NCI-H2196 treated with DMSO at 0.1 percent for 48 hours (cell line): ENCODE measurements around the gene CLK3.

Experiments used
- DNase-seq: peaks from one replicate; lab custom pipeline; 2025; ENCODE audit not compliant: unreplicated experiment; lab: John Stamatoyannopoulos, UW

The CLK3 gene

GRCh38 chr15:74603026-74603788, 12.4 kb upstream of the CLK3 start:
- no peak for DNase-seq

GRCh38 chr15:74603789-74604705, 11.6 kb upstream of the CLK3 start:
- DNase-seq, result no peak

DNA sequence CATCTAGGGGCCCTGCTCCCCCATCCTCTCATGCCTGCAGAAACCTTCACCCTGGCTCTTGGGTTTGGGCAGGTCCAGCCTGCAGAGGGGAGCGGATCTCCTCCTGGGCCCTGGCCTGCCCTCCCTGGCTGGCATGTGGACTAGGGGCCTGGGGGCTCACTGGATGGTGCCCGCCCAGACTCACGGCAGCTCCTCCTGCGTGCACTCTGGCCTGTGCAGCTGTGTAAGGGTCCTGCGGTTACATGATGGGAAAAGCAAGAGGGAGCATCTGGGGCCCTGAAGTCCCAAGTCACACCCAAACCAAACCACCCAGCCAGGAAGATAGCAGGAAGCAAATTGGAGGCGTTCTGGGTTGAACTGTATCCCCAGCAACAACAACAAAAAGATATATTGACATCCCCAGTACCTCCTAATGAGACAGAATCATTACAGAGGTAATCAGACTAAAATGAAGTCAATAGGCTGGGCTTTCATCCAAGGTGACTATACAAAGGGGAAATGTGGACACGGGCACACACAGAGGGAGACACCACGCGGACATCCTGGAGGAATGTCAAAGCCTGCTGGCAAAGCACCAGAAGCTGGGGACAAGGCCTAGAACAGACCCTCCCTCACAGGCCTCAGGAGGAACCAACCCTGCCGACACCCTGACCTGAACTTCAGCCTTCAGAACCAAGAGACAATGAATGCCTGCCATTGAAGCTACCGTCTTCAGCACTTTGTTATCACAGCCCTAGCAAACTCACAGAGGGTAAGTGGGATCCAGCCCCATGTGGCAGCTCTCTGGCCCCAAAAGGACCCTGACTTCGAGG, 10.4 kb upstream of the CLK3 start:
- no peak for DNase-seq

- no peak for DNase-seq
Measured at GRCh38 chr15:74605795-74606150, 9.9 kb upstream of the CLK3 start.

GRCh38 chr15:74608786-74609185, 6.8 kb upstream of the CLK3 start:
- DNase-seq, result no peak

DNA sequence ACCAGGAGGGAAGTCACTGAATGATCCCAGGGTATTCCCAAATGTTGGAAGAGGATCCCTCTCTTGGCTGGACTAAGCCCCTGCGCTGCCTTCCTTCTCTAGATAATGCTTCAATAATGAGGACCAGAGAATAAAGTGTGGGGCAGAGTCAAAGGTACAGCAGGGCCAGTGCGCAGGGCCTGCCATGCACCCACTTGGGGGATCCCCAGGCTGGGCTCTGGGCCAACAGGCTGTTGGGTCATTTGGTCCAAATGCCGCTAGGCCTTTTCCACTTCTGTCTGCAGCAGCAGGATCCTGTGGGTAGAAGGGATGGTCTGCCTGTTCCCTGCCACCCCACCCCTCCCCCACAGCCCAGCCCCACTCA, 5.7 kb upstream of the CLK3 start:
- DNase-seq, result no peak

DNA sequence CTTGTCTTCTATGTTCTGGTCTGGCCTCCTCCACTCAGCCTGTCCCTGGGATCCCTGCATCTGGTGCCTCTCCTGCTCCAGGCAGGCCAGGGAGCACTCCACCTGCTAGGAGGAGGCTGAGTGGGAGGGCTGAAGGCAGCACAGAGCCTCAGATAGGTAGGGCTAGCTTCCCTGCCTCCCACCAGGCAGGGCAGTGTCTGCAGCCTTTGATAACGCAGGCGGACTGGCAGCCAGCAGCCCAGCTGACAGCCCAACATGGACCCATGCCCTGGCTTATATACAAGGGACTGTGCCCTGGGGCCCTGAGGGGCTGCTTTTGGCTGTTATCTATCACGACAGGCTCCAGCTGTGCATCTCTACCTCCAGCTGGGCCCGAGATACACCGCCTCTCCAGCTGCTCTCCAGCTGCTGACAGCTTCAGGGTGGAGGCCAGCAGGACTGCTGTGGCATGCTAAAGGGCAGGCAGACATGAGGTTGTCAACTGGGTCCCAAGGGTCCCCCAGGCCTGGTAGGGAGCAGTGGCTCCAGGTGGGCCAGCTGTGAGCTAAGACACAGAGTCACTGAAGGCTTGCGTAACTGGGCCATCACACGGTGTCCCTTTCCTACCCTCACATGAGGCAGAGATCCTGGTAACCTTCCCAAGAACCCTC, 5.2 kb upstream of the CLK3 start:
- no peak for DNase-seq

DNA sequence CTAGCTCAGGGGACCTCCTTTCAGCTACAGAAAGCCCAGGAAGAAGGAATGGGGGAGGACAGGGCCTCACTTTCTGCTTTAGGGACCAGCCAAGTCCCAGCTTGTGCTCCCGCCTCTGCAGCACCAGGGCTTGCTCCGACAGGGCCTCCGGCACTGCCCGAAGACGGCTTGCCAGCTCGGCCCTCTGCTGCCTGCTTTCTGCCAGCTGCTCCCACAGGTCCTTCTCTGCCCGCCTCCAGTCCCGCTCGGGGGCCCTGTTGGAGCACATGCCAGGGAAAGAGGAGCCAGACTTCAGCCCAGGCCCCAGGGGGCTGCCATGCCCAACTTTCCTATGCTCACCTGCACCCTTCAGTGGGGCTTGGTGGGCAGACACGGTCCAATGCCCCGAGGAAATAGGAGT, 4.3 kb upstream of the CLK3 start:
- no peak for DNase-seq

- no peak for DNase-seq
Measured at GRCh38 chr15:74611834-74612233, 3.8 kb upstream of the CLK3 start.

DNA sequence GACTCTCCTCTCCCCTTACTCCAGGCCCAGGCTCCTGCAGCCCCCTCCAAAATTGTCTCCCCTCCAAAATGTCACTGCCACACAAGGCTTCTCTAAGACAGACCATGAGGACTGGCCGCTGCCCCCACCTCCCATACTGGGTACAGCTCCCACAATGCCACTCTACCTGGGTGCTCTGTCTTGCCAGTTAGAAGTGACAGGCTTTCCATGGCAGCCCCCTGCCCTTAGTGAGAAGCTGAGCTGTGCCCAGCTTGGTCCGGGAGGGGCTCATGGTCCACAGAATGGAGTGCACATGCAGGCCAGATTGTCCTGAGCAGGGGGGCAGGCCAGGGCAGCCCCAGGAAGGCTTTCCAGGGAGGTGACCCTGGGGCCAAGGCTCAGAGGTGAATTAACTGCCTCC, 3.0 kb upstream of the CLK3 start:
- no peak for DNase-seq

DNA sequence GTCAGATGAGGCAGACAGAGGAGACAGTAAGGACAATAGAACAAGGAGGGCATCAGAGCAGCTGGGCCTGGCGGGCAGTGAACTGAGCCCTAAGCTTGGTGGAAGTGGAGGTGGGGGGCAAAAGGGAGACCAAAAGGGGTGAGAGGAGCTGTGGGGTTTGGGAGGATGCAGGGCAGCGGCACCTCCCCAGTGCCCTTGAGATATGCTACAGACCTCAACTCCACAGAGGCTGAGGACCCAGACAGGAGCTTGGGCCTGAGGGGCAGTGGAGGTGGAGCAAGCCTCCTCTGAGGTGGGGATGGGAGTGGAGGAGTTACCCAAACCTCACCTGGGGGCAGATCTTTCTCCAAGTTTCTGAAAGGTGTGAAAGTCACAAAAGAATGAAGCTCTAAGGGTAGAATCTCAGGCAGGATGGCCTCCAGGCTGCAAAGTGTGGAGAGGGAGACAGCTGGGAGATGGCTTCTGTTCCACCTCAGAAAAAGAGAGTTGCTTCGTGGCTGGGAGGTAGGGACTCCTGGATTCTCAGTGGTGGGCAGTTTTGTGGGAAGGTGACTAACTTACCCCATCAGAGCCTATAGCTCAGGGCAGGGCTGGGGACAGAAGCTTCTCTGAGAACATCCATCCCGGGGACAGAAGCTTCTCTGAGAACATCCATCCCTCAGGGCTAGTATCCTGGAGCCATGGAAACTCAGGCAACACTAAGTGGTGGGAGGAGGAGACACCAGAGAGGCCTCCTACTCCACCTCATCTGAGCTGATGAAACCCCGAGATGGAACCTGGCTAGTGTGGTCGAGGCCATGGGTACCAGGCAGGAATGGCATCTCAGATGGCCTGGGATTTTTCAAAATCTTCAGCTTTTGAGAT, 2.3 kb upstream of the CLK3 start:
- no peak for DNase-seq

- no peak for DNase-seq
Measured at GRCh38 chr15:74613953-74614743, 1.5 kb upstream of the CLK3 start.

DNA sequence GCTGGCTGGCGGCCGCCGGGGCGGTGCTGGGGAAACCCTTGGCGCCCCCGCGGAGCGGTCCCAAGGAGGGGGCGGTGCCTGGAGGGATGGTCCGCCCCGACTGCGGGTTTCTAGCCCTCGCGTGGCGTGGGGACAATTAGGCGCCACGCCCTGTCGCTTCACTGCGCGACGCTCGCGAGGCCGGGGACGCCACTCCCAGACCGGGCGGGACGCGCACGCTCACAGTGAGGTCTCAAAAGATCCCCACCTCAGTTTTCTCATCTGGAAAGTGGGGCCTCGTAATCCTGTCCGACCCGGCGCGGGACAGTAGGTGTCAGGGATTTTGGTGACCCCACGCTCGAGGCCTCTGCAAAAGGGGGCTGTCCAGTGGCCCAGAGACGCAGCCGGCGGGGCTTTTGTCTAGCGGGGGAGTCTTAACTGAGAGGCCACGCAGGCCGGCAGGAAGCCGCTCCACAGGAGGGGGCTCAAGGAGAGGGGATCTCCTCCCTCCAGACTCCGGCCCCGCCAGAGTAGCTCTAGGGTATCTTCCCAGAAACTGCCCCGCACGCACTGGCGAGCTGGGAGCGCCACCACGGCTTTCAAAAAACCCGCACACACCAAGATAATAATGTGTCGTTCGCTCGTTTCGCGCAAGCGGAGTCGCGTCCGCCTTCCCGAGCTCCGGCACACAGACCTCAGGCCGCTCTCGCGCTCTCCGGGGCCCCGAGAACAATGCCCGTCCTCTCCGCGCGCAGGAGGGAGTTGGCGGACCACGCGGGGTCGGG, 710 bp upstream of the CLK3 start:
- DNase-seq, result no peak

DNA sequence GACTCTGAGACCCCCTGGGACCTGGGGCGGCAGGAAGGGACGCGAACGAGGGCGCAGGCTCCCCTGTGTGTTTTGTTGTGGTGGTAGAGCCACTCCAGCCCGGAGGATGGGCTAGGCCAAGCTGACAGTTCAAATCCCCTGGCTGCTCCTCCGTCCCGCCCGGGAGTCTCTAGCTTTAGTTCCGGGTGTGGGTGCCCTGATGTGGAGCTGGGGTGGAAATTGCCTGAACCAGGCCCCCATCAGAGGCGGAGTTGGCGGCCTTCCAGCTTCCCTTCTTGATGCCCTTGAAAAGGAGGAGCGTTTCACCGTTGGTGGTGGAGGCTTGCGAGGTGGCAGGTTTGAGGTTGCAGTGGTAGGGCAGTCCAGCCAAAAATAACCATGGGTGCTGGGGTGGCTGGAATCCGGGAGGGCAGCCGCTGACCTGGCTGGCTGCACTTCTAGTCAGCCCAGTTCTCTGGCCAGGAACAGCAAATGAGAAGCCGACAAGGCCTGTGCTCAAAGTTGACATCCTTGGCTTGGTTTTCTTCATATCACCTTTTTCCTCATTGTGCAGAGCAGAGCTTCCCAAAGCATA, 817 bp downstream of the CLK3 start:
- no peak for DNase-seq

DNA sequence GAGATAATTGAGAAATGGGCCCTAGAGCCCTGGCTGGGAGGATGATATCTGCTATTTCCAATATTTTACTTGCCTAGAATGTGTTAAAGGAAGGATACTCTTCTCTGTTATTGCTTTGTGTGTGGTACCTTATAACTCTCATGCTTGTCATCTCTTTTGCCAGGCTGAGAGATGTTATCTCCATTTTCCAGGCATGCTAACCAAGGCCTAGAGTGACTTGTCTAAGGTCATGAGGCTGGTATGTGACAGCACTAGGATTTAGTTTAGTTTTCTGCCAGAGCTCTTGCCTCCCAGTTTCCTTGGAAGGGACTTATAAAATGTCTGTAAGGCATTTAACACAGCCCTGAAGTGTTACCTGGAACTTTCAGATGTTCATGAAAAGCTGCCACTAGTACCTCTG, 1.4 kb downstream of the CLK3 start:
- no peak for DNase-seq

GRCh38 chr15:74618841-74619596, 3.4 kb downstream of the CLK3 start:
- no peak for DNase-seq

DNA sequence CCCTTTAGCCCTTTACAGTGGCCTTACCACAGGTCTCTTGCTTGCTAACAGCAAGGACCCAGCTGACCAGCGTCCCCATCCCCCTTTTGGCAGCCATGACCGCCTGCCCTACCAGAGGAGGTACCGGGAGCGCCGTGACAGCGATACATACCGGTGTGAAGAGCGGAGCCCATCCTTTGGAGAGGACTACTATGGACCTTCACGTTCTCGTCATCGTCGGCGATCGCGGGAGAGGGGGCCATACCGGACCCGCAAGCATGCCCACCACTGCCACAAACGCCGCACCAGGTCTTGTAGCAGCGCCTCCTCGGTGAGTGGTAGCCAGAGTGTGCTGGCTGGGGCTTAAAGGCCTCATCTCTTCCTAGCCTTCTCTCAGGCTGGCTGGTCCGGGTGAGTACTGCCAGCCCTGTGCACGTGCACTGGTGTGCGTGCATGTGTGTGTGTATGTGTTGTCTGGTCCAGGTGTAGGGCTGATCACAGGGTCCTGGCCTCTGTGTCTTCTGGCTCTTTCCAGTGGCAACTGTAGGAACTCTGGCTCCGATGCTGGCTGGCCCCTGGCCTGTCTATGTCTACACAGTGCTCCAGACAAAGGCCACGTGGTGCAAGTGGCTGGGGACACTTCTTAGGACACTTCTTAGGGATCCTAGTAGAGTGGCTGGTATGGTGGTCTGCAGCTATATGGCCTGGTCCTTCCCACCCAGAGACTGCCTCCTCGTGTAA, 4.4 kb downstream of the CLK3 start:
- no peak for DNase-seq
